ENCODE results near the gene DUSP19. TPM values are rescaled to one million over a fixed set of nuclear protein-coding genes. Genes with fewer than 3 reads are reported as not detected.

Gene DUSP19
- total and polyA plus RNA-seq, 10 of the 15 experiments (the other 5 are each of a cell fraction or from before 2014, with no cell fraction given): 0.16 to 1.7 (median 0.57) TPM

DNA sequence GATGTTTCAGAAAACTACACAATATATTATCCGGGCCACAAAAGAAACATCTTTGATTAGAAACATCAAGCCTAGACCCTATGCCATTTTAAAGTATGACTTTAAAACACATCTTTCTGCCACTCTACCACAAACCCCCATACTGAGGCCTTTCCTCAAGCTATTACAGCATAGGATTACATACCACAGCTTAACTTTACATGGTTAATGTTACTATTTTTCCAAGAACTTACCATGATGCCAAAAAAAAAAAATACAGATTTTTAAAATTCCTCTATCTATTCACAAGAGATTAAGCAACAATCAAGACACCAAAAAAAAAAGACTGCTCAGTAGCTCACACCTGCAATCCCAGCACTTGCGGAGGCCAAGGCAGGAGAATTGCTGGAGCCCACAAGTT lies 49.3 kb upstream of the DUSP19 start (continued):
- no peak for TF ChIP-seq BRCA1 (IDR thresholded peaks at IDR 0.05; ENCODE audit: low read depth, low read length)
- TF ChIP-seq ASH2L (IDR thresholded peaks at IDR 0.05; ENCODE audit: borderline replicate concordance, low read depth): no peak

DNA sequence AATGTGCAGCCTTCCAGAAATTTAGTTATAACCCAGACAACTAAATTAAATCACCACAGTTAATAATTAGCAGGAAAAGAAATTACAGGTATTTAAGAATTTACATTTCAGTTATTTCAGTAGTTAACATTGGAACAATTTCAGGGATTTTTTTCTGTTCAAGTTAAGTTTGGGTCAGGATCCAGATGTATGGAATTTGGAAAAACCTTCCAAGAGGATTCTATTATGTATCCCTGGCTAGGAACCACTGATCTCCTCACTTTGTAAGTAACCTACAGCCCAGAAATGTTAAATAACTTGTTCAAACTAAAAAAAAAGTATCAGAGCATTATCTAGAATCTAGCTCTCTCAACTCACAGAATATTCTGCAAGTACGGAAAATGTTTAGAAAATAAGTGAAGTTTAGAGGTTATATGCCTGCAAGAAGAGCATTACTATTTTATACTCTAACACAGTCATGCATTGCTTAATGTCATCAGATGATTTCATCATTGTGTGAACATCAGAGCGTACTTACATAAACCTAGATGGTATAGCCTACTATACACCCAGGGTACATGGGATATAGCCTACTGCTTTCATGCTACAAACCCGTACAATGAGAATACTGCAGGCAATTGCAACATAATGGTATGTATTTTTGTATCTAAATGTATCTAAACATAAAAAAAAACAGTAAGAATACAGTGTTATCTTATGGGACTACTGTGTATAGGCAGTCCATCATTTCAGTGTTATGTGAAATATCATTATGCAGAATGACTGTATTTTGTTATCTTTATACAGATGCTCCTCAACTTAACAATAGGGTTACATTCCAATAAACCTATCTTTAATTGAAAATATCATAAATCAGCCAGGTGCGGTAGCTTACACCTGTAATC lies 46.4 kb upstream of the DUSP19 start:
- no peak for DNase-seq (ENCODE audit: low read depth, low spot score)
- Histone ChIP-seq H3K36me3 (ENCODE audit: control insufficient read depth in 2 of 2, insufficient read depth in 2 of 2, low read length in 1 of 2) (no peaks in the 10 kb centered on the region), H3K4me3 (no peak overlapping the region), H2AFZ (ENCODE audit: control insufficient read depth, low read depth, low read length) (no peak overlapping the region), H3K4me2 (ENCODE audit: control insufficient read depth, insufficient read depth) (no peak overlapping the region), H3K27ac (ENCODE audit: control insufficient read depth, insufficient read depth) (no peak overlapping the region), H4K20me1 (ENCODE audit: control insufficient read depth, insufficient read depth) (no peaks in the 10 kb centered on the region), H3K79me2 (ENCODE audit: control insufficient read depth, insufficient read depth, low read length) (no peaks in the 10 kb centered on the region), H3K9ac (ENCODE audit: control insufficient read depth, insufficient read depth, low read length) (no peak overlapping the region), H3K4me1 (ENCODE audit: control insufficient read depth, insufficient read depth, low read length) (peaks cover 8% of the 10 kb centered on the region; the same call in 1 of the 2 replicates), H3K27me3 (replicated peaks in 1 of 2; ENCODE audit: control insufficient read depth in 2 of 2, insufficient read depth in 2 of 2, low read length in 1 of 2) (peaks cover under 1 to 4% of the 10 kb centered on the region in 2 experiments; a peak in 2 of 4 replicates), H3K9me3 (replicated peaks; ENCODE audit: control insufficient read depth, insufficient read depth, low read length) (no peaks in the 10 kb centered on the region)
- intact Hi-C loops (cut with micrococcal nuclease; ENCODE audit: unreplicated experiment): no loop called here
- ChIA-PET SMC1A (ENCODE audit: uncharacterized antibody, unreplicated experiment) (no interaction called here), CTCF (interaction anchor here (0.6 kb wide), 1 partner anchor 10 kb away, joined by 3 read pairs; no protein-coding TSS in a partner anchor), RAD21 (ENCODE audit: unreplicated experiment) (no interaction called here), POLR2A (no interaction called here)
- WGBS (ENCODE audit: insufficient coverage, insufficient replicate concordance, low lambda C conversion rate, missing lambda C conversion rate): 82% methylated on average over 4 of the region's 4 CpGs
- BruUV-seq (replicated peaks): no TSS peak
- in situ Hi-C loops (cut with MboI): no loop called here
- TF ChIP-seq RAD21 (IDR thresholded peaks at IDR 0.05; ENCODE audit: insufficient read depth, low read depth, low read length) (no peak), NFYB (IDR thresholded peaks at IDR 0.05; ENCODE audit: insufficient read depth, low read depth, low read length) (no peak), MEF2A (IDR thresholded peaks at IDR 0.05; ENCODE audit: insufficient read depth, low read depth, low read length) (no peak), CREM (IDR thresholded peaks at IDR 0.05; ENCODE audit: low read depth) (no peak)
- TF ChIP-seq, protein P1, sequence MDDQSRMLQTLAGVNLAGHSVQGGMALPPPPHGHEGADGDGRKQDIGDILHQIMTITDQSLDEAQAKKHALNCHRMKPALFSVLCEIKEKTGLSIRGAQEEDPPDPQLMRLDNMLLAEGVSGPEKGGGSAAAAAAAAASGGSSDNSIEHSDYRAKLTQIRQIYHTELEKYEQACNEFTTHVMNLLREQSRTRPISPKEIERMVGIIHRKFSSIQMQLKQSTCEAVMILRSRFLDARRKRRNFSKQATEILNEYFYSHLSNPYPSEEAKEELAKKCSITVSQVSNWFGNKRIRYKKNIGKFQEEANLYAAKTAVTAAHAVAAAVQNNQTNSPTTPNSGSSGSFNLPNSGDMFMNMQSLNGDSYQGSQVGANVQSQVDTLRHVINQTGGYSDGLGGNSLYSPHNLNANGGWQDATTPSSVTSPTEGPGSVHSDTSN (IDR thresholded peaks at IDR 0.05; ENCODE audit: insufficient replicate concordance, low read depth, low read length): no peak
- FAIRE-seq: no peak
- no peak for ATAC-seq
